ENCODE results near the gene KIRREL3.

Gene KIRREL3

GRCh38 chr11:126596474-126596873, 404.1 kb downstream of the KIRREL3 start:
- Histone ChIP-seq H3K4me2 (no peak overlapping the region), H3K79me2 (ENCODE audit: insufficient read depth, low read depth) (no peaks in the 10 kb centered on the region), H3K36me3 (ENCODE audit: insufficient read depth) (no peaks in the 10 kb centered on the region), H3K27ac (no peak overlapping the region), H3K9ac (no peak overlapping the region), H4K20me1 (ENCODE audit: insufficient read depth) (no peaks in the 10 kb centered on the region), H2AFZ (ENCODE audit: low read depth) (no peak overlapping the region), H3K27me3 (ENCODE audit: insufficient read depth, low read depth) (no peaks in the 10 kb centered on the region), H3K4me1 (ENCODE audit: low read depth, poor library complexity, severe bottlenecking) (no peaks in the 10 kb centered on the region), H3K4me3 (IDR thresholded peaks at IDR 0.05; ENCODE audit: insufficient read depth, low read depth, low read length) (no peak overlapping the region)
- no peak for TF ChIP-seq CTCF (conservative IDR thresholded peaks at IDR 0.05; ENCODE audit: low read depth, low read length)

- H4K20me1 ChIP-seq (ENCODE audit: insufficient read depth), result no peaks in the 10 kb centered on the region
- no peak overlapping the region for H3K4me3 ChIP-seq (IDR thresholded peaks at IDR 0.05; ENCODE audit: insufficient read depth, low read depth, low read length)
- TF ChIP-seq CTCF (conservative IDR thresholded peaks at IDR 0.05; ENCODE audit: low read depth, low read length), result no peak
- H3K4me1 ChIP-seq (ENCODE audit: low read depth, poor library complexity, severe bottlenecking), result no peaks in the 10 kb centered on the region
- no peak overlapping the region for H3K4me2 ChIP-seq
- H3K36me3 ChIP-seq (ENCODE audit: insufficient read depth), result no peaks in the 10 kb centered on the region
- H2AFZ ChIP-seq (ENCODE audit: low read depth), result no peak overlapping the region
- no peak overlapping the region for H3K27ac ChIP-seq
- H3K9ac ChIP-seq, result no peak overlapping the region
- no peaks in the 10 kb centered on the region for H3K79me2 ChIP-seq (ENCODE audit: insufficient read depth, low read depth)
- no peaks in the 10 kb centered on the region for H3K27me3 ChIP-seq (ENCODE audit: insufficient read depth, low read depth)
Measured at GRCh38 chr11:126595560-126595959, 405.0 kb downstream of the KIRREL3 start.

GRCh38 chr11:126594921-126595367, 405.6 kb downstream of the KIRREL3 start:
- Histone ChIP-seq H4K20me1 (ENCODE audit: insufficient read depth) (no peaks in the 10 kb centered on the region), H3K36me3 (ENCODE audit: insufficient read depth) (no peaks in the 10 kb centered on the region), H3K4me2 (no peak overlapping the region), H3K27ac (no peak overlapping the region), H3K4me1 (ENCODE audit: low read depth, poor library complexity, severe bottlenecking) (no peaks in the 10 kb centered on the region), H3K79me2 (ENCODE audit: insufficient read depth, low read depth) (no peaks in the 10 kb centered on the region), H3K4me3 (IDR thresholded peaks at IDR 0.05; ENCODE audit: insufficient read depth, low read depth, low read length) (no peak overlapping the region), H3K27me3 (ENCODE audit: insufficient read depth, low read depth) (no peaks in the 10 kb centered on the region), H3K9ac (no peak overlapping the region), H2AFZ (ENCODE audit: low read depth) (no peak overlapping the region)
- TF ChIP-seq CTCF (conservative IDR thresholded peaks at IDR 0.05; ENCODE audit: low read depth, low read length), result no peak

GRCh38 chr11:126592496-126593410, 407.8 kb downstream of the KIRREL3 start:
- no peak for TF ChIP-seq CTCF (conservative IDR thresholded peaks at IDR 0.05; ENCODE audit: low read depth, low read length)
- Histone ChIP-seq H3K4me2 (no peak overlapping the region), H3K27me3 (ENCODE audit: insufficient read depth, low read depth) (no peaks in the 10 kb centered on the region), H3K36me3 (ENCODE audit: insufficient read depth) (no peaks in the 10 kb centered on the region), H3K4me3 (IDR thresholded peaks at IDR 0.05; ENCODE audit: insufficient read depth, low read depth, low read length) (no peak overlapping the region), H4K20me1 (ENCODE audit: insufficient read depth) (no peaks in the 10 kb centered on the region), H3K27ac (no peak overlapping the region), H2AFZ (ENCODE audit: low read depth) (no peak overlapping the region), H3K4me1 (ENCODE audit: low read depth, poor library complexity, severe bottlenecking) (no peaks in the 10 kb centered on the region), H3K79me2 (ENCODE audit: insufficient read depth, low read depth) (no peaks in the 10 kb centered on the region), H3K9ac (no peak overlapping the region)
